ENCODE data around the gene NCR2.

The NCR2 gene

GRCh38 chr6:41331401-41332150 is 3.8 kb upstream of the NCR2 start:
- DNase-seq (ENCODE audit: low read depth) = no peak

DNA sequence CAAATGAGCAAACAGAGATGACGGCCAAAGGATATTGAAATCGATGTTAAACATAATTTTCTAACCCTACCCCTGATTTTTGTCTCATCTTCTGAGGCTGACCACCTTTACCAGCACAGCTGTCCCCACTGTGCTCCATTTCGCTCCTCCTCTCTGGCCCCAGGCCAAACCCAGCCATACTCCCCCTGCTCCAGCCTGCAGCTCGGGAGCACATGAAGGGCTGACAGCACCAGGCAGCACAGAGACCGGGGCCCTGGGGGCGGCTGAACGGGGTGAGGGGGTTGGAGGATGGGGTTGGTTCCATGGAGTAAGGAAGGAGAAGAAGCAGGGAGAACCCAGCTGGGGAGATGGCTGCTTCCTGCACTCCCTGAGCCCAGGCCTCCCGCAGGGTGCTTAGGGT is 3.2 kb upstream of the NCR2 start:
- DNase-seq (ENCODE audit: low read depth) = no peak

GRCh38 chr6:41332842-41333736 is 2.3 kb upstream of the NCR2 start:
- no peak for DNase-seq (ENCODE audit: low read depth)

DNA sequence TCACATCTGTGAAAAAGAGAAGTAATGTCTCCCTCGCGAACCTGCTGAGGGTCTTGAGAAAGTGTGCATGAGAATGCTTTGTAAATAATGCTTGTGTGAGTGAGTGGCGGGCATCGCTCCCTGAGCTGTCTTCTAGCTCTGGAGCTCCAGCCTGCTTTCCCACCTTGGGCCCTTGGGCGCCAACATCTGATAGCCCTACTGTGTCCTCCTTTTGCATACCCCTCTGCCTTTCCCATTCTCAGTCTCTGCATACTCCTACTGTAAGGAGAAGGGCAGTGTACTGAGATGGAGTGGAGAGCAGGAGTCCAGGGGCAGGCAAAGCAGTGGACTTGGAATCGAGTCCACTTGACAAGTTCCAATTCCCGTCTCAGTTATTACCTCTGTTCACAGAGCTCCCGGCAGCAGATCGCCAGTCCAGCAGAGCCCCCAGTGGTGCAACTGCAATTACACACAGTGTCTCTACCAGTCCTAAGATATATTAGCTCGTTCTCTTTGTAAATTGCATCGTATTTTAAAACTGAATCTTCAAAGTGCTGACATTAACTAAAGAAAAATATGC is 847 bp upstream of the NCR2 start:
- DNase-seq (ENCODE audit: low read depth) = no peak

DNA sequence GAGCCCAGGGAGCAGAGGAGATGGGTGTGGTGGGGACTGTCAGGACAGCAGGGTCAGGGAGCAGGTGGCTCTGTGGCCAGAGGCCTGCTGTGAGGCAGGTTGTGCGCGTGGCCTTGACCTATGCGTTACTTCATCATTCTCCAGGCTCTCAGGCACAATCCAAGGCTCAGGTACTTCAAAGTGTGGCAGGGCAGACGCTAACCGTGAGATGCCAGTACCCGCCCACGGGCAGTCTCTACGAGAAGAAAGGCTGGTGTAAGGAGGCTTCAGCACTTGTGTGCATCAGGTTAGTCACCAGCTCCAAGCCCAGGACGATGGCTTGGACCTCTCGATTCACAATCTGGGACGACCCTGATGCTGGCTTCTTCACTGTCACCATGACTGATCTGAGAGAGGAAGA is 535 bp downstream of the NCR2 start:
- no peak for DNase-seq (ENCODE audit: low read depth)

GRCh38 chr6:41336824-41337223 is 1.4 kb downstream of the NCR2 start:
- DNase-seq (ENCODE audit: low read depth) = no peak

DNA sequence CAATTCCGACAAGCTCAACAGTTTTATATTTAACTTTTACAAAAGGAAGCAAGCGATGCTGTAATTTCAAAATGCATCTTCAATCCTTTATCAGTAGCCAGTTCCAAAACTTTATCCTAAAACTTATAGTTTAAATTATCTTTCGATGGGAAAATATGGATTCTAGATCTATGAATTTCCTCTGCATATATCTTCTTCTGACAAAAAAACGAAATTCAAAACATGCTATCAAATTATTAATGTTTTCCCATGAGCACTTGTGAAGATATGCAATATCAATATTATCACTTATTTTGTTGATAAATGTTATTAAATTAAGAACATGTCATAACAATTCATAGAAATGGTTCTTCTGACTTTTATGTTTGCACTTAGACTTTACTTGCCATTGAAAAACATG is 2.3 kb downstream of the NCR2 start:
- no peak for DNase-seq (ENCODE audit: low read depth)

DNA sequence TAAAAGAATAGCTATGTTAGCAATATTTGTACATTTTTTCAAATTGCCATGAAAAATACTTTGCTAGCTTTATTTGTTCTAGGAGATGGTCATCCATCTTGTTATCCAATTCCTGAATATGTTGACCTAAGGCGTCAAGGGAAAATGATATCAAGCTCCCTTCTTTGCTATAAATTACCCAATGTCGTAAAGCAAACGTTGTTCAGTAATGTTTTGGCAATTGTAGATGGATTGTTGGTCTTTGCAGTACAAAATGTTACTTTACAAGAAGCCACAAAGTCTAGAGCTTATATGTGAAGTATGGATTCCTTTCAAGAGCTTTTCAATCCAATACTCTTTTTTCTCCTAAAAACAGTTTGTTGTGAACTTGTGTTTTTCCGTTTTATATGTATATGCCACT is 3.3 kb downstream of the NCR2 start:
- DNase-seq (ENCODE audit: low read depth) = no peak

DNA sequence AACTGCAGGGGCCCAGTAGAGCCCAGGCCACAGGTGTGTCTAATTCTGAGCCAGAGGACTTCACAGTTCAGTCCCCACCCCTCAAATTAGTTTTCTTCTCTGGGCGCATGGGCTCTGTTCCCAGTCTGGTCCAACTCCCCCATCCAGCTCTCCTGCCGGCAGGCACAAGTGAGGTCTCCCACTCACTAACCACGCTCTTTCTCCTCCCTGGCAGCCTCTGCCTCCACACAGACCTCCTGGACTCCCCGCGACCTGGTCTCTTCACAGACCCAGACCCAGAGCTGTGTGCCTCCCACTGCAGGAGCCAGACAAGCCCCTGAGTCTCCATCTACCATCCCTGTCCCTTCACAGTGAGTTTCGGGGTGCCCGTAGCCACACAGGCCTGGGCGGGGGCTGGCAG is 6.2 kb downstream of the NCR2 start:
- DNase-seq (ENCODE audit: low read depth) = no peak

GRCh38 chr6:41342241-41342640 is 6.8 kb downstream of the NCR2 start:
- DNase-seq (ENCODE audit: low read depth) = no peak

DNA sequence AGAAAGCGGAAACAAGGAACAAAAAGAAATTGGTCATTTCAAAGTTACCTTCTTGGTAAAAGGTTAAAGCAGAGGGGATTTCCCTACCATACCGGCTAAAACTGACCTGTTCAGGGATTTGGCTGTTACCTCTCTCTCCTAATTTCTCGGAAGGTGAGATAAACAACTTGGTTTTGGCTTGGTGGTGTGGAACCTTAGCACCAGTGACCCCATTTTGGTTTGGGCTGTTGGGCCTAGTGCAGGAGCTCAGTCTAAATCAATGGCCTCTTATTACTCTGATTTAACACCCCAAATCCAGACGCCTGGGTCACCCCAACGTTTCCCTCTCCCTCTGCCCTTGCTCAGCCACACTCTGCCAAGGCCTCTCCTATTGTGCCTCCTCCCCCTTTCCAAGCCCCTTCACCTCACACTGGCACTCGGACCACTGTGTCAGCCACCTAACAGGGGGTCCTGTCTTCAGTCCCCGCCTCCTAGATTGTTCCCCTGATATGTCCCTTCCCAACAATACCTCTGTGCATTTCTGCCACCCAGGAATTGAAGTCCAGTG is 8.3 kb downstream of the NCR2 start:
- no peak for DNase-seq (ENCODE audit: low read depth)

- DNase-seq (ENCODE audit: low read depth) = no peak
Measured at GRCh38 chr6:41344876-41345275, 9.5 kb downstream of the NCR2 start.

DNA sequence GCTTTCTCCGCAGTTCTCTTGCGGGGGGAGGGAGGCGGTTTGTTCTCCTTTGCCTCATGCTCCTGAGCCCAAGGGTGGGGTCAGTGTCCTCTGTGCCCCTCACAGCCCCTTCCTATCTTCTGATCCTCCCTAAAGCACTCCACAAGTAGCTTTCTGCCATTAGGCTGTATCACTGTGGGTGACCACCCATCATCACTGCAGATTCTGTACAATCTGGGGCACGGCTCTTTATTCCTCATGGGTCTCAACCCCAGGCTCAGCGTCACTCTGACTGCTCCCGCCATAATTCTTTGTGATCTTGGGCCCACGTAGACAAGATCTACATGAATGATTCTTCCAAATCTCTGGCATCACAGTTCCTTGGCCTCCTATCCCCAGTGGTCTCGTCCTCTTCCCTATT is 10.5 kb downstream of the NCR2 start:
- DNase-seq (ENCODE audit: low read depth) = no peak

GRCh38 chr6:41346441-41346840 is 11.0 kb downstream of the NCR2 start:
- DNase-seq (ENCODE audit: low read depth) = no peak

DNA sequence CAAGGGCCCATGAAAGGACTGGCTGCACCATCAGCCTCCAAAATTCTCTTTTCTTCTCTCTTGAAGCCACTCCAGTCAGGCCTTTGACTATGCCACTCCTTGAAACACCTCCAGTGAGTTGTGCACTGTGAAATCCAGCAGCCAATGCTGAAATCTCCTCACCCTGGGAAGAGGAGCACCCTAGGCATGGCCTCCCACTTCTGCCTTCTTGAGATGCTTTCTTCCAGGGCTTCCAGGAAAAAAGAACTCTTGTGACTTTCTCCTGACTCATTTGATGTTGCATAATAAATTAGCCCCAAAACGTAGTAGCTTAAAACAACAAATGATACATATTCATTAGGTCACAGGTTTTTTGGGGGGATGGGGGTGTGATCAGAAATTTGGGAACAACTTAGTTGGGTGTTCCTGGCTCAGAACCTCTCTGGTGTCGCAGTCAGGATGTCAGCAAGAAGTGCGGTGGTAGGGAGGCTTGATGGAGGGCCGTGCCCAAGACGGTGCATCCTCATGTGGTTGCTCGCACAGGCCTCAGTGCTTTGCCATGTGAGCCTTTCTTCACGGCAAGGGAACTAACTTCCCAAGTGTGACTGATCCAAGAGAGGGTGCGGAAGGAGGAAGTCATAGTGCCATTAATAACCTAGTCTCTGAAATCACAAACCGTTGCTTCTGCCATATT is 12.1 kb downstream of the NCR2 start:
- DNase-seq (ENCODE audit: low read depth) = no peak

DNA sequence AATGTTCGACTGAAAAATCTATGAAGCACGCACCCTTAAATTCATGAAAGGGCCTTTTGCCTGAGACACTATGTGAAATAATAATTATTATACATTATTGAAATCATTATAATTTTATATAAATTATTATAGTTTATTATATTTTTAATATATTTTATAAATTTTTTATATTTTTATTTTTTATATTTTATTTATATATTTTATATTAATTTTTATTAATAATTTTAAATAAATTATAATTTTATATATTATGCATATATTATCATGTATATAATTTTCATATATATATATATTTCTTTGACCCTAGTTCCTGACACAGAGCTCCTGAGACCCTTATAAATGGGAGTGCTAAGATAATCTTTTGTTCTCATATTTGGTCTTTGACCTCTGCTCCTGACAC is 13.5 kb downstream of the NCR2 start:
- no peak for DNase-seq (ENCODE audit: low read depth)

- DNase-seq (ENCODE audit: low read depth) = no peak
Measured at GRCh38 chr6:41352396-41352795, 17.0 kb downstream of the NCR2 start.

DNA sequence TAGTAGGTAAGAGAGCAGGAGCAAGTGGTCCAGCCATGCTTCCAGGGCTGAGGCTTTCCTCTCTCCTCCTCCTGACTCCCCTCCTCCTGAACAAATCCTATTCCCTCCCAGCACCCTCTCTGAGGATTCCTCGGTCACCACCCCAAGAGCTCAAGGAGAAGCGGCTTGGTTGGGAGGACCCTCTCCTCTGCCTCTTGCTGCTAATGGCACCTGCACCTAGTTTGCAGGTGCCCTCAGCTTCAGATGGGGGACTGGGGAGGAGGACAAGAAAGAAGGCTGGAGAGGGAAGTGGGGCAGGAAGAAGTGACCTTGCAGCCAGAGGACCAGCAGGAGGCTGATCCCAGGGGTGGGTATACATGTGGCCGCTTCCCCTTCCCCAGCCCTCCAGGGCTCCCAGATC is 17.5 kb downstream of the NCR2 start:
- DNase-seq (ENCODE audit: low read depth) = no peak

- no peak for DNase-seq (ENCODE audit: low read depth)
Measured at GRCh38 chr6:41353333-41353732, 17.9 kb downstream of the NCR2 start.

DNA sequence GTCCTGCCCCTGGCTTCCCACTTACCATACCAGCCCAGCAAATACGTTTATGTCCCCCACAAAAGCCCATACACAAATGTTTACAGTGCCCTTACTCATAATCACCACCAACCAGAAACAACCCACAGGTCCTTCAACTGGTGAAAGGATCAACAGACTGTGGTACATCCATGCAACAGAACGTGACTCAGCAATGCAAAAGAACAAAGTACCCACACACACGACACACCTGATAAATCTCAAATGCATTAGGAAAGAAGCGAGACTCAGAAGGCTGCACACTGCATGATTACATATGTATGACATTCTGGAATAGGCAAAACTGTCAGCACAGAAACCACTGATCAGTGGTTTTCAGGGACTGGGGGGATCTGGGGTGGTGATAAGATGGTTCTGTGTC is 20.5 kb downstream of the NCR2 start:
- no peak for DNase-seq (ENCODE audit: low read depth)

DNA sequence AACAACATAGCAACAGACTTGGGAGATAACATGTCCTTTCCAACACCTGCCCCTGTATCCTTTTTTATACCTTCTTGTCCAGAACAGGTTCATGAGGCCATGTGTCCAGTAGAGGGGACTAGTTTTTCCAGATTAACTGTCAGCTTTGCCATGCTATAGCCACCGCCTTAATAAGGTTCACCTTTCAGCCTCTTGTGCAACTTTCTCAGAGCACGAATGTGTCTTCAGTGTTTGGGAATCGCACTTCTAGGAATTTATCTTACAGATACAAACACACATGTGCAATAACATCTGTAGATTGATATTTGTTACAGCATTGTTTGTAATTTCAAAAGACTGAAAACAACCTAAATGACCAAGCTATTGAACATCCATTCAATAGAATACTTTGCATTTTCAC is 21.4 kb downstream of the NCR2 start:
- DNase-seq (ENCODE audit: low read depth) = no peak

DNA sequence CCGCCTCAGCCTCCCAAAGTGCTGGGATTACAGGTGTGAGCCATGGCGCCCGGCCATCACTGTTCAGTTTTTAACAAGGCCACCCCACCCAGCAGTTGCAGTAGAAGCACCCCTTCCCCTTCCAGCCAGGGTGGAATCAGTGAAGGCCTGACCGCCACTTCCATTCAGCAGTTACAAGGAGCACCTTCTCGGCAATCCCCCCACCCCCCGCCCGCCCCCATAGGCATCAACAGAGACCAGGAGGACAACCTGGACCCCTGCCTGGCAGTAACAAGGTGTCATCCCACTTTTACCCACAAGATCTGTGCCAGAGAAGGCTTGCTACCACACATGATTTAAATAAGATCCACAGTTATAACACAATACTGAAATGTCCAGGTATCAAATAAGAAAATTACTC is 23.1 kb downstream of the NCR2 start:
- no peak for DNase-seq (ENCODE audit: low read depth)

Data from activated T-helper 1 cell treated with Interleukin-2 at 50 U/mL for 16 hours (primary cell).